ENCODE measurements around the gene PLSCR3. TPM values are rescaled to one million over a fixed set of nuclear protein-coding genes. Genes with fewer than 3 reads are reported as not detected.
"Not testable (repeated sequence)": the region's sequence is repeated elsewhere in the genome, so short reads cannot be mapped to it uniquely, and the experiment has no call there.

Gene PLSCR3
- total RNA-seq, 6 experiments from 2014 or later, result 5.5 to 8.9 (median 6.4) TPM

- Histone ChIP-seq H3K36me3 (no peaks in the 10 kb centered on the region), H3K27ac (no peak overlapping the region), H3K27me3 (no peaks in the 10 kb centered on the region), H3K4me3 (no peak overlapping the region), H3K4me1 (no peaks in the 10 kb centered on the region), H3K9me3 (no peaks in the 10 kb centered on the region)
- DNase-seq (no peak), ATAC-seq (no peak)
- 87% methylated on average over 4 of the region's 4 CpGs for WGBS (ENCODE audit: insufficient coverage, low coverage, low lambda C conversion rate, missing lambda C conversion rate)
- no peak for TF ChIP-seq POLR2A (IDR thresholded peaks at IDR 0.05)
- no peak for TF ChIP-seq CTCF (IDR thresholded peaks at IDR 0.05)
- intact Hi-C loops (cut with DNase I), result no loop called here
Measured at GRCh38 chr17:7370853-7371252, 23.5 kb downstream of the PLSCR3 start.

- no peak overlapping the region for H3K4me3 ChIP-seq
- H3K9me3 ChIP-seq, result no peaks in the 10 kb centered on the region
- 74% methylated on average over 4 of the region's 5 CpGs for WGBS (ENCODE audit: insufficient coverage, low coverage, low lambda C conversion rate, missing lambda C conversion rate)
- H3K36me3 ChIP-seq, result no peaks in the 10 kb centered on the region
- no peak for TF ChIP-seq POLR2A (IDR thresholded peaks at IDR 0.05)
- no peak for TF ChIP-seq CTCF (IDR thresholded peaks at IDR 0.05)
- no peaks in the 10 kb centered on the region for H3K4me1 ChIP-seq
- intact Hi-C loops (cut with DNase I), result no loop called here
- DNase-seq (no peak), ATAC-seq (no peak)
- no peaks in the 10 kb centered on the region for H3K27me3 ChIP-seq
- H3K27ac ChIP-seq, result no peak overlapping the region
Measured at GRCh38 chr17:7369825-7370224, 24.5 kb downstream of the PLSCR3 start.

- H3K9me3 ChIP-seq; H3K27me3 ChIP-seq; H3K4me1 ChIP-seq; H3K36me3 ChIP-seq; H3K4me3 ChIP-seq; DNase-seq; ATAC-seq; intact Hi-C loops (cut with DNase I); H3K27ac ChIP-seq: not testable (repeated sequence)
- WGBS (ENCODE audit: insufficient coverage, low coverage, low lambda C conversion rate, missing lambda C conversion rate), result 82% methylated on average over 5 of the region's 5 CpGs
Measured at GRCh38 chr17:7368599-7368994, 25.7 kb downstream of the PLSCR3 start.

GRCh38 chr17:7367918-7368598, 26.3 kb downstream of the PLSCR3 start:
- intact Hi-C loops (cut with DNase I), result no loop called here
- H3K4me3 ChIP-seq, result no peak overlapping the region

More at GRCh38 chr17:7367918-7368598, 26.3 kb downstream of the PLSCR3 start:
- no peak for DNase-seq
- Histone ChIP-seq H3K27ac (no peak overlapping the region), H3K36me3 (no peaks in the 10 kb centered on the region), H3K4me1 (no peaks in the 10 kb centered on the region), H3K27me3 (no peaks in the 10 kb centered on the region), H3K9me3 (no peaks in the 10 kb centered on the region)
- TF ChIP-seq CTCF (IDR thresholded peaks at IDR 0.05), result no peak
- no peak for TF ChIP-seq POLR2A (IDR thresholded peaks at IDR 0.05)
- 58% methylated on average over 9 of the region's 13 CpGs for WGBS (ENCODE audit: insufficient coverage, low coverage, low lambda C conversion rate, missing lambda C conversion rate)
- ATAC-seq, result no peak

All from right lobe of liver (tissue), 6 donors.